CD14-positive monocyte (primary cell): ENCODE data around the gene MAFG. TPM values are rescaled to one million over a fixed set of nuclear protein-coding genes. Genes with fewer than 3 reads are reported as not detected.
"Not testable (repeated sequence)": the region's sequence is repeated elsewhere in the genome, so short reads cannot be mapped to it uniquely, and the experiment has no call there.

Source experiments
- DNase-seq, 3 donors: peaks; one replicate each; pipeline ENCODE4 v3.0.0-alpha.2; 2011 to 2022
- H2AFZ ChIP-seq: 2 replicates; pipeline ENCODE4 v1.6.0; 2012; ENCODE audit warnings: mild to moderate bottlenecking, low read depth, low read length, inconsistent platforms; ENCODE audit not compliant: insufficient read depth, poor library complexity, severe bottlenecking
- H3K27ac ChIP-seq, 2 donors: 1 replicate in 1 of 2; 2 replicates in 1 of 2; pipeline ENCODE4 v1.5.1; 2012 to 2013; ENCODE audit warnings: low read length in 2 of 2, control low read depth in 1 of 2, inconsistent platforms in 1 of 2, low read depth in 1 of 2, mild to moderate bottlenecking in 1 of 2
- H3K27me3 ChIP-seq, 2 donors: one replicate each; pipeline versions ENCODE4 v1.6.0 to v1.6.1; 2011 to 2013; ENCODE audit warnings: low read length in 2 of 2; ENCODE audit not compliant: control insufficient read depth in 2 of 2, insufficient read depth in 2 of 2
- H3K36me3 ChIP-seq, 2 donors: replicated peaks in 1 of 2; 1 replicate in 1 of 2; 2 replicates in 1 of 2; pipeline versions ENCODE4 v1.5.1 to v1.6.1; 2012 to 2013; ENCODE audit warnings: low read length in 2 of 2, control low read depth in 1 of 2, inconsistent platforms in 1 of 2, mild to moderate bottlenecking in 1 of 2; ENCODE audit not compliant: insufficient read depth in 2 of 2, control insufficient read depth in 1 of 2
- H3K4me1 ChIP-seq, 2 donors: 1 replicate in 1 of 2; 2 replicates in 1 of 2; pipeline versions ENCODE4 v1.5.1 to v1.6.1; 2012 to 2013; ENCODE audit warnings: low read length in 2 of 2, control low read depth in 1 of 2, inconsistent platforms in 1 of 2, mild to moderate bottlenecking in 1 of 2, moderate library complexity in 1 of 2; ENCODE audit not compliant: insufficient read depth in 2 of 2, control insufficient read depth in 1 of 2
- H3K4me2 ChIP-seq: replicated peaks from 2 replicates; pipeline ENCODE3; 2012; ENCODE audit warnings: low read length, moderate library complexity, mild to moderate bottlenecking; ENCODE audit not compliant: poor library complexity, severe bottlenecking; ENCODE audit errors: extremely low read depth
- H3K4me3 ChIP-seq, 3 experiments: fragments of 200-600 bp in 1 of 3; sonication (generic) in 1 of 3; replicated peaks in 1 of 3; 1 replicate in 2 of 3; 2 replicates in 1 of 3; pipeline ENCODE4 v1.5.1; 2011 to 2013; ENCODE audit warnings: low read length in 3 of 3, mild to moderate bottlenecking in 3 of 3, control low read depth in 2 of 3, low read depth in 2 of 3, inconsistent platforms in 1 of 3, moderate library complexity in 1 of 3
- H3K79me2 ChIP-seq: 2 replicates; pipeline ENCODE4 v1.6.0; 2012; ENCODE audit warnings: mild to moderate bottlenecking, control low read depth, inconsistent platforms, low read length, moderate library complexity; ENCODE audit not compliant: insufficient read depth
- H3K9ac ChIP-seq: 2 replicates; pipeline ENCODE4 v1.6.0; 2017; ENCODE audit warnings: low read length, mild to moderate bottlenecking; ENCODE audit not compliant: insufficient read depth, poor library complexity, severe bottlenecking
- H3K9me3 ChIP-seq, 2 donors: replicated peaks in 1 of 2; 1 replicate in 1 of 2; 2 replicates in 1 of 2; pipeline versions ENCODE4 v1.5.1 to v1.6.1; 2012 to 2013; ENCODE audit warnings: low read length in 2 of 2, control low read depth in 1 of 2; ENCODE audit not compliant: control insufficient read depth in 1 of 2, insufficient read depth in 1 of 2
- H4K20me1 ChIP-seq: 2 replicates; pipeline ENCODE4 v1.6.0; 2012; ENCODE audit warnings: mild to moderate bottlenecking, low read length, control low read depth, moderate library complexity; ENCODE audit not compliant: insufficient read depth
- H3K27ac Mint-ChIP-seq, 7 donors: one replicate each; pipeline ENCODE4 v1.8.0; 2020; ENCODE audit warnings: mild to moderate bottlenecking in 7 of 7, mixed read lengths in 7 of 7, moderate library complexity in 6 of 7, inconsistent platforms in 2 of 7
- H3K27me3 Mint-ChIP-seq, 3 donors: one replicate each; pipeline ENCODE4 v1.8.0; 2021 to 2022; ENCODE audit warnings: low read depth in 3 of 3, mild to moderate bottlenecking in 3 of 3, mixed read lengths in 3 of 3, moderate library complexity in 3 of 3, inconsistent platforms in 1 of 3
- H3K36me3 Mint-ChIP-seq, 2 donors: one replicate each; pipeline ENCODE4 v1.8.0; 2020; ENCODE audit warnings: mixed read lengths in 2 of 2, inconsistent platforms in 1 of 2, mild to moderate bottlenecking in 1 of 2
- H3K4me1 Mint-ChIP-seq: one replicate; pipeline ENCODE4 v1.8.0; 2020; ENCODE audit warnings: mild to moderate bottlenecking, mixed read lengths
- H3K4me3 Mint-ChIP-seq, 2 donors: one replicate each; pipeline ENCODE4 v1.8.0; 2020; ENCODE audit warnings: mild to moderate bottlenecking in 2 of 2, mixed read lengths in 2 of 2, moderate library complexity in 1 of 2
- H3K9me3 Mint-ChIP-seq, 7 donors: one replicate each; pipeline ENCODE4 v1.8.0; 2020 to 2022; ENCODE audit warnings: mixed read lengths in 7 of 7, mild to moderate bottlenecking in 6 of 7, moderate library complexity in 6 of 7, inconsistent platforms in 2 of 7
- CTCF ChIP-seq: fragments of 200-600 bp; IDR thresholded peaks from one replicate; pipeline ENCODE4 v1.8.0; 2022; ENCODE audit warnings: antibody characterized with exemption, mild to moderate bottlenecking
- WGBS: methylation state at CpG from one replicate; pipeline ENCODE4 v1.1.5; 2013; ENCODE audit warnings: missing lambda C conversion rate; ENCODE audit not compliant: insufficient coverage; 5-methylcytosine and 5-hydroxymethylcytosine counted together
- intact Hi-C, 2 donors: fragments of 100-400 bp; cut with micrococcal nuclease; formaldehyde crosslinking; loops; one replicate each; pipeline versions ENCODE4 v1.15.0 to v1.15.1; 2023
- polyA plus RNA-seq, 3 donors: library from polyadenylated mRNA; depleted of rRNA in 1 of 3; unstranded in 2 of 3; stranded (reverse) in 1 of 3; fragments of 300-500 nt in 2 of 3; fragments of >200 nt in 1 of 3; fragmentation: Illumina TruSeq in 2 of 3; gene quantifications; 1 replicate in 2 of 3; 2 replicates in 1 of 3; pipeline ENCODE4 v1.2.3, GENCODE V29; 2012 to 2021

Gene MAFG
- polyA plus RNA-seq, 3 donors, result 7.4 to 66.0 (median 7.6) TPM

DNA sequence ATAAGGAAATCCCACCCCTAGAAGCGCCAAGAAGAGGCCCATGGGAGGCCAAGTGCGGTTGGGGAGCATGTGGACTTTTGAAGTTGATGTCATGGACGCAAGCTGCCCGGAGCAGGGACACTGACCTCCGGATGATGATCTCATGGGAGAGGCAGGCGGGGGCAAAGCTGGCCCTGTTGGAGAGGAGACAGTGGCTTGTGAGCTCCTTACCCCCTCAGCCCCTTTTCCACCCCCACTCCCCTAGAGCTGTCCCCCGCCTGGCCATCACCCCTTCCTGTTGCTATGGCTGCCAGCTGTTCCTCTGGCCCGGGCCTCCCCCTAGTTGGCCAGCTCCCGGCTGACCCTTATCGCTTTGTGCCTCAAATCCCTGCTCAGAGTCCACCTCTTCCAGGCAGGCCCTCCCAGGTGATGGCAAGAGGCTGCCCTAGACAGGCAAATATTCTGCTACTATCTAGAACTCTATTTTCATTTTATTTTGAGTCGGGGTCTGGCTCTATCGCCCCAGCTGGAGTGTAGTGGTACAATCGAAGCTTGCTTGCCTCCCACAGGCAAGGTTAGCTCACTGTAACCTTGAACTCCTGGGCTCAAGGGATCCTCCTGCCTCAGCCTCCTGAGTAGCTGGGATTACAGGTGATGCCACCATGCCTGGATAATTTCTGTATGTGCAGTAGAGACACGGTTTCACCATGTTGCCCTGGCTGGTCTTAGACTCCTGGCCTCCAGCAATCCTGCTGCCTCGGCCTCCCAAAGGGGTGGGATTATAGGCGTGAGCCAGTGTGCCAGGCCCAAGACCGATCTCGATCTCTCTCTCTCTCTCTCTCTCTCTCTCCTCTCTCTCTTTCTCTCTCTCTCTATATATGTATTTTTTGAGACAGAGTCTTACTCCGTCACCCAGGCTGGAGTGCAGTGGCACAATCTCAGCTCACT lies 26.9 kb upstream of the MAFG start:
- H2AFZ ChIP-seq, result no peak overlapping the region
- Mint-ChIP-seq H3K4me3 (no peak overlapping the region), H3K4me1 (peaks cover 3% of the 10 kb centered on the region), H3K9me3 (peaks cover 0 to 7% (median 5%) of the 10 kb centered on the region in 7 donors), H3K27ac (no peak overlapping the region), H3K27me3 (peaks cover 19 to 35% (median 28%) of the 10 kb centered on the region in 3 donors), H3K36me3 (peaks cover 0 to 3% of the 10 kb centered on the region in 2 donors)
- H3K27me3 ChIP-seq, result peaks cover 10 to 17% of the 10 kb centered on the region in 2 donors
- no peaks in the 10 kb centered on the region for H3K9me3 ChIP-seq
- H3K9ac ChIP-seq, result no peak overlapping the region
- intact Hi-C loops, result no loop called here
- DNase-seq, result no peak
- WGBS, result 92% methylated on average over 7 of the region's 19 CpGs
- peaks cover 6 to 8% of the 10 kb centered on the region in 2 donors for H3K4me1 ChIP-seq
- H4K20me1 ChIP-seq, result no peaks in the 10 kb centered on the region
- H3K36me3 ChIP-seq, result no peaks in the 10 kb centered on the region
- H3K79me2 ChIP-seq, result no peaks in the 10 kb centered on the region
- no peak overlapping the region for H3K4me3 ChIP-seq
- no peak overlapping the region for H3K4me2 ChIP-seq
- TF ChIP-seq CTCF, result no peak
- H3K27ac ChIP-seq, result no peak overlapping the region

- H3K36me3 ChIP-seq, H3K27ac ChIP-seq, H3K27me3 ChIP-seq, H3K9me3 Mint-ChIP-seq, H3K79me2 ChIP-seq, intact Hi-C loops, H3K4me2 ChIP-seq, H3K9ac ChIP-seq, H3K4me3 ChIP-seq, H3K4me1 ChIP-seq, DNase-seq, H3K4me1 Mint-ChIP-seq, H3K9me3 ChIP-seq, H3K27ac Mint-ChIP-seq, H2AFZ ChIP-seq, H4K20me1 ChIP-seq, H3K36me3 Mint-ChIP-seq, H3K4me3 Mint-ChIP-seq: not testable (repeated sequence)
- whole genome bisulfite sequencing, result 72% methylated on average over 3 of the region's 5 CpGs
- peaks cover 11 to 27% (median 24%) of the 10 kb centered on the region in 3 donors for H3K27me3 Mint-ChIP-seq
Measured at GRCh38 chr17:81953443-81953842, 25.9 kb upstream of the MAFG start.
